ENCODE measurements around the gene ADAP1.
A peak's percentile ranks its signal among the peaks of the same experiment; 100 is the strongest.
"Not testable (repeated sequence)": the region's sequence is repeated elsewhere in the genome, so short reads cannot be mapped to it uniquely, and the experiment has no call there.

Gene ADAP1, protein sequence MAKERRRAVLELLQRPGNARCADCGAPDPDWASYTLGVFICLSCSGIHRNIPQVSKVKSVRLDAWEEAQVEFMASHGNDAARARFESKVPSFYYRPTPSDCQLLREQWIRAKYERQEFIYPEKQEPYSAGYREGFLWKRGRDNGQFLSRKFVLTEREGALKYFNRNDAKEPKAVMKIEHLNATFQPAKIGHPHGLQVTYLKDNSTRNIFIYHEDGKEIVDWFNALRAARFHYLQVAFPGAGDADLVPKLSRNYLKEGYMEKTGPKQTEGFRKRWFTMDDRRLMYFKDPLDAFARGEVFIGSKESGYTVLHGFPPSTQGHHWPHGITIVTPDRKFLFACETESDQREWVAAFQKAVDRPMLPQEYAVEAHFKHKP

DNA sequence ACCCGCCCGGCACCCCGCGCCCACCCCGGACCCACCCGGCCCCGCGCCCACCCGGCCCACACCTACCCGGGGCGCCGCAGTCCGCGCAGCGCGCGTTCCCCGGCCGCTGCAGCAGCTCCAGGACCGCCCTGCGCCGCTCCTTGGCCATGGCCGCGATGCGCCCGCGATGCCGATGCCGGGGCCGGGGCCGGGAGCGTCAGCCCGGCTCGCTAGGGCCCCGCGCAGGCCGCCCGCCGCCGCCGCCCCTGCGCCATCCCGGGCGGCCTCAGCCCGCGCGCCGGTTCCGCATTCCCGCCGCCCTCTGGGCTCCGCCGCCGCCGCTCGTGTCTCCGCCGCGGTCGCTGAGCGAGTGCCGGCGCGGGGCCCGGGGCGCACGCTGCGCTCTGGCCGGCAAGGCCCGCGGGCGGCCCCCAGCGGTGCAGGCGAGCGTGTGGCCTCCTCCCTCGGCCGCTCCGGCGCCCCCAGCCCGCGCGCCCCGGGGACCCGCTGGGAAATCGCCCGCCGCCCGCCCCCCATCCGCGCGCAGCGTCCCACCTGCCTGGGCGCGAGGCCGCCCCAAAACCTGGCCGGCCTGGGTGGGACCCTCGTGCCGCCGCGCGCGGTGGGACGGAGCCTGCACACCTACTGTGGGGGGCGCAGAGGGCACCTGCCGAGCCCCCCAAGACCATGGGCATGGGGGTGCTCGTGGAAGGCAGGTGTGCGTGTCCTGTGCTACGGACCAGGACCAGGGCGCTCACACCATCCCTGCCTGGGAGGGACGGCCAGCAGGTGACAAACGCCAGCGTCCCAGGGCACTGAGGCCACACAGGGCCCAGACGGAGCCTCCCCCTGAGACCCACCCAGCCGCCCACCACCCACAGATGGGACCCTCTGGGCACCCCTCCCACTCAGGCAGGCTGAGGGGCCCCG, at the start of gene ADAP1:
Gene ADAP1 (minus strand): TSS at position 351 of the 909 bp plus-strand sequence. CDS start 203 bp downstream, at position 148.
- DNase-seq (ENCODE audit: low spot score) = peak; percentile 93
- TF ChIP-seq CTCF (IDR thresholded peaks at IDR 0.05; ENCODE audit: extremely low read depth, missing control alignments) = peak; percentile 72

GRCh38 chr7:1002445-1002844, 48.0 kb upstream of the ADAP1 start:
- DNase-seq (ENCODE audit: low spot score) = not testable (repeated sequence)

GRCh38 chr7:1002026-1002425, 47.5 kb upstream of the ADAP1 start:
- DNase-seq (ENCODE audit: low spot score) = not testable (repeated sequence)

- DNase-seq (ENCODE audit: low spot score) = not testable (repeated sequence)
These were observed 46.7 kb upstream of the ADAP1 start for GRCh38 chr7:1001069-1001770.

DNA sequence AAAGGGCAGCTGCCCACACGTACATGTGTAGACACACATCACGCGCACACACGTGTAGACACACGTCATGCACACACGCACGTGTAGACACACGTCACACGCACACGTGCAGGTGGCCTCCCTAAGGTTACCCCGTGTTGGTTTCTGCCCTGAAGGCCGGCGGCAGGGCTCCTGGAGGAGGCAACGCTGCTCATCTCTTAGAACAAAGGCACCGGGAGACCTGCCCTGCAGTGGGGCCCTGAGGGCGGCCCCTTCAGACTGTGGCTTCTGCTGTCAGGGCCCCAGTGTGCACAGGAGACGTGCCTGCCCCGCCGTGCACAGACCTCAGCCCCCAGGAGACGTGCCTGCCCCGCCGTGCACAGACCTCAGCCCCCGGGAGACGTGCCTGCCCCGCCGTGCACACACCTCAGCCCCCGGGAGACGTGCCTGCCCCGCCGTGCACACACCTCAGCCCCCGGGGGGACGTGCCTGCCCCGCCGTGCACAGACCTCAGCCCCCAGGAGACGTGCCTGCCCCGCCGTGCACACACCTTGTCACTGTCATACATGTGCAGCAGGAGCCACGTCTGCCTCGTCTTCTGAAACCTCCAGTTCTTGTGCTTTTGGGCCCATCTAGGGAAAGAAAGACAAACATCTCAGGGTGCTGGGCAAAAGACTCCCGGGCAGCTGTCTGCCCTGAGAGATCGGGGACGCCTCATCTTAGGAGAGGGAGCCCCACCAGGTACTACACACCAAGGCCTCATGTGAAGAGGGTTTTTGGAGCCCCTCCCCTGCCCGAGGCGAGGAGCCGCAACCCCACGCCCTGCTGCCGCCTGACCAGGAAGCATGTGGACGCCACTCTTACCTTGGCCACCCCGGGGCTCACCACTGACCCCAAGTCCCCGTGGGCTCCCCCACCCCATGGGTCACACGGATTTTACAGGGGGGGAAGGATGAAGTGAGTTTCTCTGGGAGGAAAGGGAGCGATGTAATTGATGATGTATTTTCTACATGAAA, 45.8 kb upstream of the ADAP1 start:
- no peak for DNase-seq (ENCODE audit: low spot score)
- TF ChIP-seq CTCF (IDR thresholded peaks at IDR 0.05; ENCODE audit: extremely low read depth, missing control alignments) = no peak

- no peak for DNase-seq (ENCODE audit: low spot score)
- no peak for TF ChIP-seq CTCF (IDR thresholded peaks at IDR 0.05; ENCODE audit: extremely low read depth, missing control alignments)
These were observed 44.8 kb upstream of the ADAP1 start for GRCh38 chr7:999149-999879.

DNA sequence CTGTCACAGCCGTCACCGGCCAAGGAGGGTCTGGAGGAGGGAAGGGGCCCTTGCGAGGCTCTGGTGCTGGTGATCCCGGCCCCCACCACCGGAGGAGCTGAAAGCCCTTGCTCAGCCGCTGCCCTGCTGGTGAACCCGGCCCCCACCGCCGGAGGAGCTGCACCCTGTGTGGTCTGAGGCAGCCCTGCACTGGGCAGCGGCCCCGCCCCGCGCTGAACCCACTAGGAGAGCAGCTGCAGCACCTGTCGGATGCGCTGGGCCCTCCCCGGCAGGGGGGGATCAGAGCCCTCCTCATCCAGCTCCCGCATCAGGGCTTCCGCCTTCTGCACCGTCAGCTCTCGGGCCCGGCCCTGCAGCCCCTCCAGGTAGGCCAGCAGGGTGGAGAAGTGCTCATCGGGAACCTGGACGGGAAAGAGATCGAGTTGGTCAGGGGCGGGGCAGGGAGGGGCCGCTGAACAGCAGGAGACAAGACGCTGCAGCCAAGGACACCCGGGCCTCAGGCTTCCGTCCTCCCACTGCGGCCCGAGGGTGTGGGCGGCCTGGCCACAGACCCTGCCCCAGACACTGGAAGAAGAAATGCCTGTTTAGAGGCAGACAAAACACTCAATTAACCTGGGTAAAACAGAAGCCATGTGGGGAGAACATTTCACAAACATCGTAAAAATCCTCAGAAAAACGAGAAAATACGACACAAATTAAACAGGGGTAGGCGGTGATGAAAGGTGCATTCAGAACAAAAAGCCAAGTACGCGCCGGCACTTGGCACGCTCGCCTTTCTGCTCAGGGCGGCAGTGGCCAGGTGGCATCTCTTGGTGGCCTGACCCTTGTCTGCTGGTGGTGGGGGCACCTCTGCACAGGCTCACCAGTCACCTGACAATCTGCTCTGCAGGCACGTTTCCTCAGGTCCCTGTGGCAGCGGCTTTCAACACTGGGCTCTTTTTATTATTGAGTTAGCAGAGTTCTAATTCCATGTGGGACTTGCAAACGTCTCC, 43.2 kb upstream of the ADAP1 start:
- TF ChIP-seq CTCF (IDR thresholded peaks at IDR 0.05; ENCODE audit: extremely low read depth, missing control alignments) = no peak
- DNase-seq (ENCODE audit: low spot score) = no peak
